Posterior cingulate gyrus (tissue), 11 donors: ENCODE data around the gene ACTL8.

Experiments
- DNase-seq, 10 donors: peaks; one replicate each; pipeline versions ENCODE4 v3.0.0 to v3.0.0-alpha.2; 2020 to 2021; ENCODE audit warnings: mixed read lengths in 3 of 10
- intact Hi-C: fragments of 100-400 bp; cut with DNase I; formaldehyde crosslinking; loops from one replicate; pipeline ENCODE4 v1.15.1; 2023

Gene ACTL8

GRCh38 chr1:17837233-17838030 lies 82.3 kb downstream of the ACTL8 start:
- intact Hi-C loops, result no loop called here
- DNase-seq, result no peak

GRCh38 chr1:17839641-17840196 lies 84.6 kb downstream of the ACTL8 start:
- intact Hi-C loops, result no loop called here
- DNase-seq, result no peak

GRCh38 chr1:17841944-17842343 lies 86.8 kb downstream of the ACTL8 start:
- peak in 1 of 10 donors; percentile 6 for DNase-seq
- intact Hi-C loops, result no loop called here

GRCh38 chr1:17842686-17843085 lies 87.6 kb downstream of the ACTL8 start:
- intact Hi-C loops, result no loop called here
- DNase-seq, result peak in 1 of 10 donors; percentile 39

GRCh38 chr1:17844185-17844826 lies 89.2 kb downstream of the ACTL8 start:
- peak in 1 of 10 donors; percentile 39 for DNase-seq
- intact Hi-C loops, result no loop called here

- intact Hi-C loops, result no loop called here
- DNase-seq, result peak in 1 of 10 donors; percentile 50
Observed at GRCh38 chr1:17845583-17845982, 90.5 kb downstream of the ACTL8 start.

GRCh38 chr1:17846341-17846740 lies 91.2 kb downstream of the ACTL8 start:
- DNase-seq, result no peak
- intact Hi-C loops, result no loop called here

- peak in 1 of 10 donors; percentile 11 for DNase-seq
- intact Hi-C loops, result no loop called here
Observed at GRCh38 chr1:17847111-17847510, 92.0 kb downstream of the ACTL8 start.

GRCh38 chr1:17849216-17849615 lies 94.1 kb downstream of the ACTL8 start:
- intact Hi-C loops, result no loop called here
- DNase-seq, result peak in 1 of 10 donors; percentile 4

- intact Hi-C loops, result no loop called here
- no peak for DNase-seq
Observed at GRCh38 chr1:17851056-17851455, 95.9 kb downstream of the ACTL8 start.

GRCh38 chr1:17852383-17852782 lies 97.2 kb downstream of the ACTL8 start:
- DNase-seq, result no peak
- intact Hi-C loops, result no loop called here

GRCh38 chr1:17853241-17853935 lies 98.3 kb downstream of the ACTL8 start:
- intact Hi-C loops, result no loop called here
- peak in 1 of 10 donors; percentile 60 for DNase-seq

- peak in 2 of 10 donors; percentile 32 to 45 for DNase-seq
- intact Hi-C loops, result no loop called here
Observed at GRCh38 chr1:17856496-17857108, 101.5 kb downstream of the ACTL8 start.

- intact Hi-C loops, result no loop called here
Observed at GRCh38 chr1:17857109-17857499, 102.0 kb downstream of the ACTL8 start.

GRCh38 chr1:17857996-17858395 lies 102.9 kb downstream of the ACTL8 start:
- peak in 2 of 10 donors; percentile 12 to 58 for DNase-seq
- intact Hi-C loops, result no loop called here

More at GRCh38 chr1:17857109-17857499, 102.0 kb downstream of the ACTL8 start:
- DNase-seq, result peak in 1 of 10 donors; percentile 24

- peak in 2 of 10 donors; percentile 13 to 22 for DNase-seq
- intact Hi-C loops, result no loop called here
Observed at GRCh38 chr1:17860812-17861211, 105.7 kb downstream of the ACTL8 start.

- peak in 2 of 10 donors; percentile 26 to 27 for DNase-seq
- intact Hi-C loops, result no loop called here
Observed at GRCh38 chr1:17861685-17862084, 106.6 kb downstream of the ACTL8 start.

GRCh38 chr1:17862121-17862520 lies 107.0 kb downstream of the ACTL8 start:
- intact Hi-C loops, result no loop called here
- no peak for DNase-seq

- DNase-seq, result peak in 1 of 10 donors; percentile 47
- intact Hi-C loops, result no loop called here
Observed at GRCh38 chr1:17865912-17866739, 111.0 kb downstream of the ACTL8 start.

- no peak for DNase-seq
- intact Hi-C loops, result no loop called here
Observed at GRCh38 chr1:17866740-17867029, 111.6 kb downstream of the ACTL8 start.
